PC-3 (cell line): ENCODE measurements around the gene ZNF528. TPM values are rescaled to one million over a fixed set of nuclear protein-coding genes. Genes with fewer than 3 reads are reported as not detected.

Experiments used
- ATAC-seq: fragments of 200-7000 bp; cut with Tn5 transposase; 2 replicates; pipeline ENCODE4 v1.9.1; 2020; ENCODE audit warnings: mild to moderate bottlenecking, moderate library complexity
- BruUV-seq: library from RNA; stranded (reverse); fragments of 400-500 nt; replicated peaks from 2 replicates; lab custom pipeline; 2021; lab: Mats Ljungman, UMichigan
- CTCF ChIA-PET: fragments of 300-600 bp; sonication (Branson Sonifier 250); formaldehyde crosslinking; loops from one replicate; lab custom pipeline; 2022; ENCODE audit warnings: antibody characterized with exemption; lab: Charles Lee
- POLR2A ChIA-PET: fragments of 300-600 bp; sonication (Branson Sonifier 250); formaldehyde crosslinking; loops from one replicate; lab custom pipeline; 2022; ENCODE audit warnings: antibody characterized with exemption; ENCODE audit not compliant: unreplicated experiment; lab: Charles Lee
- DNase-seq: peaks from one replicate; pipeline ENCODE4 v3.0.0-alpha.2; 2015
- H2AFZ ChIP-seq: fragments of 300-600 bp; sonication (generic); 2 replicates; pipeline ENCODE4 v1.6.0; 2016; ENCODE audit warnings: antibody characterized with exemption, low read length
- H3F3A ChIP-seq: fragments of 300-600 bp; sonication (generic); one replicate; pipeline ENCODE4 v1.6.0; 2017; ENCODE audit warnings: antibody characterized with exemption, low read length, control low read depth, mild to moderate bottlenecking; ENCODE audit not compliant: unreplicated experiment
- H3K27ac ChIP-seq: fragments of 300-600 bp; sonication (generic); 2 replicates; pipeline ENCODE4 v1.5.1; 2016; ENCODE audit warnings: mild to moderate bottlenecking, low read length
- H3K27me3 ChIP-seq: fragments of 300-600 bp; sonication (generic); 2 replicates; pipeline ENCODE4 v1.6.1; 2016; ENCODE audit warnings: low read length, mixed read lengths
- H3K36me3 ChIP-seq: fragments of 300-600 bp; sonication (generic); 2 replicates; pipeline ENCODE4 v1.6.1; 2016; ENCODE audit warnings: low read depth, mixed run types, low read length, mixed read lengths
- H3K4me1 ChIP-seq: fragments of 300-600 bp; sonication (generic); 2 replicates; pipeline ENCODE4 v1.5.1; 2016; ENCODE audit warnings: low read length; ENCODE audit not compliant: insufficient read depth
- H3K4me2 ChIP-seq: fragments of 300-600 bp; sonication (generic); 2 replicates; pipeline ENCODE4 v1.6.0; 2016; ENCODE audit warnings: low read length
- H3K4me3 ChIP-seq: fragments of 300-600 bp; sonication (generic); 2 replicates; pipeline ENCODE4 v1.5.1; 2016; ENCODE audit warnings: mild to moderate bottlenecking, low read length, mixed read lengths
- H3K79me2 ChIP-seq: fragments of 300-600 bp; sonication (generic); 2 replicates; pipeline ENCODE4 v1.6.1; 2017; ENCODE audit warnings: low read length, mixed read lengths
- H3K9ac ChIP-seq: fragments of 300-600 bp; sonication (generic); 2 replicates; pipeline ENCODE4 v1.6.0; 2016; ENCODE audit warnings: mild to moderate bottlenecking, low read length
- H3K9me2 ChIP-seq: fragments of 300-600 bp; sonication (generic); replicated peaks from 2 replicates; pipeline ENCODE4 v1.6.1; 2016; ENCODE audit warnings: mixed run types, low read length, mixed read lengths
- H3K9me3 ChIP-seq: fragments of 300-600 bp; sonication (generic); 2 replicates; pipeline ENCODE4 v1.6.1; 2016; ENCODE audit warnings: low read length, mixed read lengths
- H4K20me1 ChIP-seq: fragments of 300-600 bp; sonication (generic); 2 replicates; pipeline ENCODE4 v1.6.1; 2016; ENCODE audit warnings: low read length, mixed read lengths
- CTCF ChIP-seq: fragments of 300-600 bp; sonication (generic); conservative IDR thresholded peaks from 2 replicates; pipeline ENCODE4 v1.5.1; 2017; ENCODE audit warnings: antibody characterized with exemption, low read depth, mild to moderate bottlenecking, low read length
- EZH2 ChIP-seq: fragments of 300-600 bp; sonication (generic); IDR thresholded peaks from one replicate; pipeline ENCODE4 v1.6.1; 2017; ENCODE audit warnings: antibody characterized with exemption, mild to moderate bottlenecking, low read length; ENCODE audit not compliant: unreplicated experiment
- EZH2phosphoT487 ChIP-seq: fragments of 300-600 bp; sonication (generic); IDR thresholded peaks from 2 replicates; pipeline ENCODE4 v1.6.1; 2018; ENCODE audit warnings: mild to moderate bottlenecking, antibody characterized with exemption, low read length, borderline replicate concordance
- intact Hi-C: fragments of 100-400 bp; cut with micrococcal nuclease; formaldehyde crosslinking; loops from 2 replicates; pipeline ENCODE4 v1.9.0; 2023
- total RNA-seq: library from RNA; depleted of rRNA; stranded (reverse); fragments of >200 nt; gene quantifications from 2 replicates; pipeline ENCODE4 v1.2.3, GENCODE V29; 2014

ZNF528 gene
- total RNA-seq, 1 experiment from 2014 or later: 5.7 TPM

- no peaks in the 10 kb centered on the region for H3F3A ChIP-seq
- H2AFZ ChIP-seq: no peak overlapping the region
- no peaks in the 10 kb centered on the region for H3K4me1 ChIP-seq
- peaks cover 32% of the 10 kb centered on the region; the same call in 1 of the 2 replicates for H3K36me3 ChIP-seq
- ATAC-seq (no peak), DNase-seq (no peak)
- intact Hi-C loops: no loop called here
- H3K27ac ChIP-seq: no peak overlapping the region
- peaks cover 69% of the 10 kb centered on the region for H3K9me3 ChIP-seq
- BruUV-seq: no TSS peak
- H3K9ac ChIP-seq: no peak overlapping the region
- H4K20me1 ChIP-seq: no peaks in the 10 kb centered on the region
- H3K4me3 ChIP-seq: no peak overlapping the region
- ChIA-PET CTCF (no interaction called here), POLR2A (no interaction called here)
- no peak overlapping the region for H3K4me2 ChIP-seq
- H3K9me2 ChIP-seq: no peaks in the 10 kb centered on the region
- no peaks in the 10 kb centered on the region for H3K27me3 ChIP-seq
- no peaks in the 10 kb centered on the region for H3K79me2 ChIP-seq
- TF ChIP-seq EZH2 (no peak), EZH2phosphoT487 (no peak), CTCF (no peak)
These were observed 31.2 kb upstream of the ZNF528 start for GRCh38 chr19:52366414-52366824.

GRCh38 chr19:52369559-52370340 lies 27.9 kb upstream of the ZNF528 start, which contains the start of gene ZNF880:
ZNF880 (plus strand) TSS chr19:52369923; CDS start chr19:52369966, 43 bp downstream.
- DNase-seq (peak; percentile 52), ATAC-seq (peak; percentile 90)
- no peaks in the 10 kb centered on the region for H3K27me3 ChIP-seq
- H3K36me3 ChIP-seq: peaks cover 34% of the 10 kb centered on the region; the same call in 1 of the 2 replicates
- H3K27ac ChIP-seq: peak within 1 kb of the TSS; percentile 22; the same call in 1 of the 2 replicates
- peak within 1 kb of the TSS; percentile 43; the same call in 1 of the 2 replicates for H3K4me2 ChIP-seq
- H4K20me1 ChIP-seq: no peaks in the 10 kb centered on the region
- no peaks in the 10 kb centered on the region for H3F3A ChIP-seq
- no peaks in the 10 kb centered on the region for H3K79me2 ChIP-seq
- intact Hi-C loops: no loop called here
- CTCF ChIA-PET: no interaction called here
- H2AFZ ChIP-seq: peak within 1 kb of the TSS; percentile 75
- peak within 1 kb of the TSS; percentile 38 for H3K9ac ChIP-seq
- no peaks in the 10 kb centered on the region for H3K9me2 ChIP-seq
- TF ChIP-seq EZH2 (no peak), EZH2phosphoT487 (no peak)
- peaks cover 57% of the 10 kb centered on the region for H3K9me3 ChIP-seq
- BruUV-seq: TSS peak; percentile 84
- no peaks in the 10 kb centered on the region for H3K4me1 ChIP-seq
- POLR2A ChIA-PET: no interaction called here
- H3K4me3 ChIP-seq: peak within 1 kb of the TSS; percentile 56

DNA sequence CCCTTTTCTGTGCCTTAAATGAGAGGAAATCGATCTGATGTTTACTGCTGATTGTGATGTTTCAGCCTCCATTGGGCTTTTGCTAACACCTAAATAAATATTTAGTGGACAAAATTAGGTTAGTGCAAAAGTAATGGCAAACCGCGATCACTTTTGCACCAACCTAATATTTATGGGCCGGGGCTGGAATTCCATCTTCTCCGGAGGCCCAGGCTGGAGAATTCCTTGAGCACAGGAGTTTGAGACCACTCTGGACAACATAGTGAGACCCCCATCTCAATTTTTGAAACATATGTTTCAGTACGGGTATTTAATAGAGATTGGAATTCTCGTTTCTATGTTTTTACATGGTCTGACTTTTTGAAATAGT lies 27.3 kb upstream of the ZNF528 start:
- H3K27me3 ChIP-seq: no peaks in the 10 kb centered on the region
- peak overlapping the region; percentile 75 for H2AFZ ChIP-seq
- peak overlapping the region; percentile 56 for H3K4me3 ChIP-seq
- peak overlapping the region; percentile 38 for H3K9ac ChIP-seq
- POLR2A ChIA-PET: no interaction called here
- no peak for TF ChIP-seq CTCF
- TF ChIP-seq EZH2: no peak
- TF ChIP-seq EZH2phosphoT487: no peak
- H3K4me1 ChIP-seq: no peaks in the 10 kb centered on the region
- no peak for DNase-seq
- peak overlapping the region; percentile 43; the same call in 1 of the 2 replicates for H3K4me2 ChIP-seq
- intact Hi-C loops: no loop called here
- H3K9me2 ChIP-seq: no peaks in the 10 kb centered on the region
- ATAC-seq: no peak
- H3K79me2 ChIP-seq: no peaks in the 10 kb centered on the region
- H4K20me1 ChIP-seq: no peaks in the 10 kb centered on the region
- H3K36me3 ChIP-seq: peaks cover 31% of the 10 kb centered on the region; the same call in 1 of the 2 replicates
- BruUV-seq: no TSS peak
- no peaks in the 10 kb centered on the region for H3F3A ChIP-seq
- CTCF ChIA-PET: no interaction called here
- H3K9me3 ChIP-seq: peaks cover 52% of the 10 kb centered on the region
- H3K27ac ChIP-seq: no peak overlapping the region
